ENCODE data around the gene TREM1. TPM values are rescaled to one million over a fixed set of nuclear protein-coding genes. Genes with fewer than 3 reads are reported as not detected.

TREM1 gene
- total RNA-seq, 2 donors from 2014 or later: not detected

DNA sequence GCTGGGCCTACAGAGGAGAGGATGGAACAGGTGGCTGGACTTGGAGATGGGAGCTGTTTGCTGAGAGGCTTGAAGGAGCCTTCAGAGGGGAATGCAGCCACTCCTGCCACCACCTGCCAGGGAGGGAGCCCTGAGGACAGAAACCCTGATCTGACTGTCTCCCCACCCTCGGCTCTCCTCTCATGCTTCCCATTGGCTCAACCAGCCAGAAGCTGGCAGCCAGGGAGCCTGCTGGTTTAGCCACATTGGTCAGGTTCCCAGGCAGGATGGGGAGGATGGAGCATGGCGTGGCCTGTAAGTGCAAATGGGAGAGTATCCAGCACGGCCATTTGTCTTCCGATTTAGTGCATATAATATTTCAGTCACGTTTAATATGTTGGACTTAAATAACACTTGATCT, 12.8 kb downstream of the TREM1 start:
- TF ChIP-seq, protein P1, sequence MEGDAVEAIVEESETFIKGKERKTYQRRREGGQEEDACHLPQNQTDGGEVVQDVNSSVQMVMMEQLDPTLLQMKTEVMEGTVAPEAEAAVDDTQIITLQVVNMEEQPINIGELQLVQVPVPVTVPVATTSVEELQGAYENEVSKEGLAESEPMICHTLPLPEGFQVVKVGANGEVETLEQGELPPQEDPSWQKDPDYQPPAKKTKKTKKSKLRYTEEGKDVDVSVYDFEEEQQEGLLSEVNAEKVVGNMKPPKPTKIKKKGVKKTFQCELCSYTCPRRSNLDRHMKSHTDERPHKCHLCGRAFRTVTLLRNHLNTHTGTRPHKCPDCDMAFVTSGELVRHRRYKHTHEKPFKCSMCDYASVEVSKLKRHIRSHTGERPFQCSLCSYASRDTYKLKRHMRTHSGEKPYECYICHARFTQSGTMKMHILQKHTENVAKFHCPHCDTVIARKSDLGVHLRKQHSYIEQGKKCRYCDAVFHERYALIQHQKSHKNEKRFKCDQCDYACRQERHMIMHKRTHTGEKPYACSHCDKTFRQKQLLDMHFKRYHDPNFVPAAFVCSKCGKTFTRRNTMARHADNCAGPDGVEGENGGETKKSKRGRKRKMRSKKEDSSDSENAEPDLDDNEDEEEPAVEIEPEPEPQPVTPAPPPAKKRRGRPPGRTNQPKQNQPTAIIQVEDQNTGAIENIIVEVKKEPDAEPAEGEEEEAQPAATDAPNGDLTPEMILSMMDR (conservative IDR thresholded peaks at IDR 0.05): no peak
- no peak overlapping the region for H3K4me3 ChIP-seq (ENCODE audit: low read length)
- WGBS, 2 experiments (ENCODE audit: insufficient coverage in 1 of 2, insufficient read length in 1 of 2): 88 to 100% methylated on average over 1 to 5 of the region's 5 CpGs
- Mint-ChIP-seq H3K4me3 (no peak overlapping the region), H3K27ac (no peak overlapping the region), H3K27me3 (ENCODE audit: insufficient read depth) (peaks cover 15% of the 10 kb centered on the region), H3K9me3 (no peaks in the 10 kb centered on the region), H3K36me3 (ENCODE audit: low read depth) (no peaks in the 10 kb centered on the region), H3K4me1 (peaks cover 2% of the 10 kb centered on the region)
- DNase-seq: peak; percentile 61
- no peaks in the 10 kb centered on the region for H3K9me3 ChIP-seq (ENCODE audit: control insufficient read depth, low read length)
- no peak overlapping the region for H3K27ac ChIP-seq (ENCODE audit: low read depth, low read length)
- H3K27me3 ChIP-seq (ENCODE audit: control insufficient read depth, insufficient read depth, low read length, poor library complexity, severe bottlenecking): peaks cover 12% of the 10 kb centered on the region
- no peaks in the 10 kb centered on the region for H3K36me3 ChIP-seq (ENCODE audit: control insufficient read depth, insufficient read depth, low read length)
- H3K4me1 ChIP-seq (ENCODE audit: control insufficient read depth, insufficient read depth, low read length): no peaks in the 10 kb centered on the region
- no peak overlapping the region for H3K9ac ChIP-seq (ENCODE audit: extremely low read depth, low read length, poor library complexity, severe bottlenecking)

DNA sequence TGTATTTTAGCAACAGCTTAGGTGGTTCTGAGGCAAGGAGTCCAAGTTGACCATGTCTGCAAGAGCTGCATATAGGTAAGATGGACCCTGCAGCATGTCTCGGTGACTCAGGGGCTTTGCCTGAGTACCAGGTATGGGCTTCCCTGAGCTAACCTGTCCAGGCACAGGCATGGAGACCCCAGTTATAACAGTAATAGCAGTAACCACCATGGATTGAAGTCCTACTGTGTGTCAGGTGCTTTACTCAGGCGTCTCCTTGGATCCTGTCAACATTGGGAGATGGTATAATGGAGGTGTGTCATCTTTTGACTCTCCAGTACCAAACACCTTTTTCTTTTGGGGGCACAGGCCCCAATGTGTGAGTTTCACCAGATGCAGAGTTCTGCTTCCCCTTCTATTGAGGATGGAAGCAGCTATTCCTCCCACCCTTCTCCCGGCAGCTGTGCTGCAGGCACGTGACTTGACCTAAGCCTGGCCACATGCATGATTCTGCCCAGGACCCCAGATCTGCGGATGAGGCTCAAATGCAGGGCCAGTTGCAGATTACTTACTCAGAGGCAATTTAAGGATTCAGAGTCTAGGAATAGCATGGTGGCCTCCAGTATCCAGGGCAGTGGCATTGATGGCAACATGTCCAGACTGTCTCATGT, 13.8 kb downstream of the TREM1 start:
- Histone ChIP-seq H3K4me1 (ENCODE audit: control insufficient read depth, insufficient read depth, low read length) (no peaks in the 10 kb centered on the region), H3K9me3 (ENCODE audit: control insufficient read depth, low read length) (no peaks in the 10 kb centered on the region), H3K27ac (ENCODE audit: low read depth, low read length) (no peak overlapping the region), H3K4me3 (ENCODE audit: low read length) (no peak overlapping the region), H3K36me3 (ENCODE audit: control insufficient read depth, insufficient read depth, low read length) (no peaks in the 10 kb centered on the region), H3K27me3 (ENCODE audit: control insufficient read depth, insufficient read depth, low read length, poor library complexity, severe bottlenecking) (peaks cover 12% of the 10 kb centered on the region), H3K9ac (ENCODE audit: extremely low read depth, low read length, poor library complexity, severe bottlenecking) (no peak overlapping the region)
- Mint-ChIP-seq H3K4me3 (no peak overlapping the region), H3K9me3 (no peaks in the 10 kb centered on the region), H3K36me3 (ENCODE audit: low read depth) (no peaks in the 10 kb centered on the region), H3K27me3 (ENCODE audit: insufficient read depth) (peaks cover 14% of the 10 kb centered on the region), H3K27ac (no peak overlapping the region), H3K4me1 (no peaks in the 10 kb centered on the region)
- no peak for DNase-seq
- 87 to 94% methylated on average over 3 to 5 of the region's 5 CpGs for WGBS, 2 experiments (ENCODE audit: insufficient coverage in 1 of 2, insufficient read length in 1 of 2)
- TF ChIP-seq, protein P1 (conservative IDR thresholded peaks at IDR 0.05): no peak

DNA sequence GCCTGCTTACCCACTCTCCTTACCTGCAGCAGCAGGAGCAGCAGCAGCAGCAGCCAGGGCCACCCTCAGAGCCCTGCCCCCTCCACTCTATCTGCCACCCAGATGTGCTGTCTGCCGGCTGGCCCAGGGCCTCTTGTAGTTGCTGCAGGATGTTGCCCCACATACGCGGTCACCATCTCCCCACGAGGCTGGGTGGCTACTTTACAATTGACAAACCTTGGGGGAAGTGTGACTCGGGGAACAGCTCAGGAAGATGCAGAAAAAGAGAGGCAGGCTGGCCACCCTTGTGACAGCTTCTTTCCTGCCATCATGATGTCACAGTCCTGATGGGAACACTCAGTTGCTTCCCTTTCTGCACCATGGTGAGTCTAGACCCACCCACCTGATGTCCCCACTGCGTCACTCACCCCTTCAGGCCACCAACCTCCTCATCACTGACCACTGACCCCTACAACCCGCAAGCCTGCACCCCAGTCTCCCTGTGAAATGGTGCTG, 14.5 kb downstream of the TREM1 start:
- H3K4me3 ChIP-seq (ENCODE audit: low read length): no peak overlapping the region
- 87 to 89% methylated on average over 5 to 7 of the region's 7 CpGs for WGBS, 2 experiments (ENCODE audit: insufficient coverage in 1 of 2, insufficient read length in 1 of 2)
- no peaks in the 10 kb centered on the region for H3K36me3 ChIP-seq (ENCODE audit: control insufficient read depth, insufficient read depth, low read length)
- peaks cover 11% of the 10 kb centered on the region for H3K27me3 ChIP-seq (ENCODE audit: control insufficient read depth, insufficient read depth, low read length, poor library complexity, severe bottlenecking)
- Mint-ChIP-seq H3K4me3 (no peak overlapping the region), H3K4me1 (no peaks in the 10 kb centered on the region), H3K27ac (no peak overlapping the region), H3K27me3 (ENCODE audit: insufficient read depth) (peaks cover 14% of the 10 kb centered on the region), H3K9me3 (no peaks in the 10 kb centered on the region), H3K36me3 (ENCODE audit: low read depth) (no peaks in the 10 kb centered on the region)
- no peaks in the 10 kb centered on the region for H3K4me1 ChIP-seq (ENCODE audit: control insufficient read depth, insufficient read depth, low read length)
- DNase-seq: no peak
- TF ChIP-seq, protein P1 (conservative IDR thresholded peaks at IDR 0.05): no peak
- H3K9ac ChIP-seq (ENCODE audit: extremely low read depth, low read length, poor library complexity, severe bottlenecking): no peak overlapping the region
- no peaks in the 10 kb centered on the region for H3K9me3 ChIP-seq (ENCODE audit: control insufficient read depth, low read length)
- H3K27ac ChIP-seq (ENCODE audit: low read depth, low read length): no peak overlapping the region

Measured in endodermal cell (in vitro differentiated cells).